HG02973 (cell line): ENCODE results near the gene GRAMD2A.

Source experiments
- ATAC-seq: cut with Tn5 transposase; IDR thresholded peaks from one replicate; pipeline ENCODE4 v1.9.1; 2021; ENCODE audit warnings: moderate library complexity; ENCODE audit not compliant: unreplicated experiment

The GRAMD2A gene

DNA sequence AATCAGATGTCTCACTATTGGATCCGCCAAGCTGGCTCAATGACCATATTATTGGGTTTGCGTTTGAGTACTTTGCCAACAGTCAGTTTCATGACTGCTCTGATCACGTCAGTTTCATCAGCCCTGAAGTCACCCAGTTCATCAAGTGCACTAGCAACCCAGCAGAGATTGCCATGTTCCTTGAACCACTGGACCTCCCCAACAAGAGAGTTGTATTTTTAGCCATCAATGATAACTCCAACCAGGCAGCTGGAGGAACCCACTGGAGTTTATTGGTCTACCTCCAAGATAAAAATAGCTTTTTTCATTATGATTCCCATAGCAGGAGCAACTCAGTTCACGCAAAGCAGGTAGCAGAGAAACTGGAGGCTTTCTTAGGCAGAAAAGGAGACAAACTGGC is 57.9 kb downstream of the GRAMD2A start:
- ATAC-seq = no peak

- ATAC-seq = no peak
Measured at GRCh38 chr15:72136170-72137051, 61.2 kb downstream of the GRAMD2A start.

- ATAC-seq = no peak
Measured at GRCh38 chr15:72135719-72136118, 61.9 kb downstream of the GRAMD2A start.

- ATAC-seq = no peak
Measured at GRCh38 chr15:72133211-72133610, 64.4 kb downstream of the GRAMD2A start.

DNA sequence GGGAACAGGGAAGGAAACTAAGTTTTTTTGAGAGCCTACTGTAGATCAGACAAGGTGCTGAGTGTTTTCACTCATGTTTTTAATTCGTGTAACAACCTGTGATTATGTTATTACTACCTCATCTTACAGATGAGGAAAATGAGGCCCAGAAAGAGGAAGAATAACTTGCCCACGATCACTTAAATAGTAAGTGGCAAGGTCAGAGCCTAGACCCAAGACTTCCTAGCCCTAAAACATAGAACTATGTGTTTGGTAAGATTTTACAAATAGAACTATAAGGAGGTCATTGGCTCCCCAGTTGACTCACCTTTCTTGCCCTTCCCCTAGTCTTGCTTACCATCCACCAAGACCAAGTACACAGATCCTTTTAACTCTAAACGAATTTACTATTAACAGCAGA is 65.7 kb downstream of the GRAMD2A start:
- ATAC-seq = no peak

DNA sequence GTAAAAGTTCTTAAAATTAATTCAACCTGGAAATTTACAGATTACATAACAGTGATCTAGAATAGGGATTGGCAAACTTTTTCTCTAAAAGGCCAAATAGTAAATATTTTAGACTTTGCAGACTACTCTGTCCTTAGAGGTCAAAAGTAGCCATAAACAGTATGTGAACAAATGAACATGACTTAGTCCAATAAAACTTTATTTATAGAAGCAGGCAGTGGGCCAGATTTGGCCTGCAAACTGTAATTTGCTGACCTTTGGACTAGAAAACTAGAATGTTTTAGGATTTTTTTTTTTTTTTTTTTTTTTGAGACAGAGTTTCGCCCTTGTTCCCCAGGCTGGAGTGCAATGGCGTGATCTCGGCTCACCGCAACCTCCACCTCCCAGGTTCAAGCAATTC is 67.3 kb downstream of the GRAMD2A start:
- ATAC-seq = no peak

DNA sequence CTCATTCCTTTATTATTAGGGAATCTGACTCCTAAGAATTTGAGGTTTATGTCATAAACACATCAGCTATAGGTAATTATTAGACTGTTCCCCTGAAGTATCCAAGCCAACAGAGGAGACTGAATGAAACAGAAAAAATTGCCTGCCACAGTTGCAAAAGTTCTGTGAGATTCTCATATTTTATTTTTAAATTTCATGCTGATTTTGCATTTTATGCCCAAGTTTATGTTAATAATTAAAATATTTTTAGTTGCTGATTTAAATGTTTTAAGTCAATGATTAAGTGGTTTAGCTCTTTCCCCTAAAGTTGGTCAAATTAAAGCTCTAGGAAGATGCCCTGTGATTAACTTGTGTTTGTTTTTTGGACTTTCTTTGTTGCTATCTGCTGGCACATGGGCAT is 69.2 kb downstream of the GRAMD2A start:
- ATAC-seq = no peak

DNA sequence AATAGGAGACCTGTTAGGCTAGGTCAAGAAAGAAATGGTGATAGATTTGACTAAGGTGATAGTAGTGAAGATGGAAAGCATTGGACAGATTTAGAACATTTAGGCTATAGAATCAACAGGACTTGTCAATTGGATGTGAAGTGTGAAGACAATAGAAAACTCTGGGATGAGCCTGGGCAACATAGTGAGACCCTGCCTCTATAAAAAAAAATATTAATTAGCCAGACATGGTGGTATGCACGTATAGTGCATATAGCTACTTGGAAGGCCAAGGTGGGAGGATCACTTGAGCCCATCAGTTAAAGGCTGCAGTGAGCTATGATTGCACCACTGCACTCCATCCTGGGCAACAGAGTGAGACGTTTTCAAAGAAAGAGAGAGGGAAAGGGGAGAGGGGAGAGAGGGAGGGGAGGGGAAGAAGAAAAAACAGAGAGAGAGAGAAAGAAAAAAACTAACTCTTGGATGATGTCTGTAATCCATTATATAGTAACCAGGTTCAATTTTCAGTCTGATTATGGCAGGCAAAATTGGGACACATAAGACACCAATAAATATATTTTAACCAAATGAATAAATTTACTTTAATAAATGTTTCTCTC is 69.8 kb downstream of the GRAMD2A start:
- no peak for ATAC-seq

DNA sequence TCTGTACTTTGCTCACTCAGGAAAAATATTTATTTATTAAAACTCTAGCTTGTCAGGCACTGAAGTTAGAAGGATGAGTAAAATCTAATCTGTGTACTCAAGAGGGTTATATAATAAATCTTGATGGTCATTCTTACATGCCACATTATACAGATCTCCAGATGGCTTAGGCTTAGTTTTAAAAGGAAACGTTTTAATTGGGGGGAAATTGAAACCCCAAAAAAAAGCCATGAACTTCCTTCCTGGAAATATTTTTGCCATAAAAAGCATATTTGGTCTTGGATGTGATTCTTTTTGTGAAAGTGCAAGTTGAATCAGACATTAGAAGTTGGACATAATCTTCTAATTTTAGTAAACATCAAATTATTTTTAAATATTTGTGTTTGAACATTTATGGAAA is 73.4 kb downstream of the GRAMD2A start:
- ATAC-seq = no peak

DNA sequence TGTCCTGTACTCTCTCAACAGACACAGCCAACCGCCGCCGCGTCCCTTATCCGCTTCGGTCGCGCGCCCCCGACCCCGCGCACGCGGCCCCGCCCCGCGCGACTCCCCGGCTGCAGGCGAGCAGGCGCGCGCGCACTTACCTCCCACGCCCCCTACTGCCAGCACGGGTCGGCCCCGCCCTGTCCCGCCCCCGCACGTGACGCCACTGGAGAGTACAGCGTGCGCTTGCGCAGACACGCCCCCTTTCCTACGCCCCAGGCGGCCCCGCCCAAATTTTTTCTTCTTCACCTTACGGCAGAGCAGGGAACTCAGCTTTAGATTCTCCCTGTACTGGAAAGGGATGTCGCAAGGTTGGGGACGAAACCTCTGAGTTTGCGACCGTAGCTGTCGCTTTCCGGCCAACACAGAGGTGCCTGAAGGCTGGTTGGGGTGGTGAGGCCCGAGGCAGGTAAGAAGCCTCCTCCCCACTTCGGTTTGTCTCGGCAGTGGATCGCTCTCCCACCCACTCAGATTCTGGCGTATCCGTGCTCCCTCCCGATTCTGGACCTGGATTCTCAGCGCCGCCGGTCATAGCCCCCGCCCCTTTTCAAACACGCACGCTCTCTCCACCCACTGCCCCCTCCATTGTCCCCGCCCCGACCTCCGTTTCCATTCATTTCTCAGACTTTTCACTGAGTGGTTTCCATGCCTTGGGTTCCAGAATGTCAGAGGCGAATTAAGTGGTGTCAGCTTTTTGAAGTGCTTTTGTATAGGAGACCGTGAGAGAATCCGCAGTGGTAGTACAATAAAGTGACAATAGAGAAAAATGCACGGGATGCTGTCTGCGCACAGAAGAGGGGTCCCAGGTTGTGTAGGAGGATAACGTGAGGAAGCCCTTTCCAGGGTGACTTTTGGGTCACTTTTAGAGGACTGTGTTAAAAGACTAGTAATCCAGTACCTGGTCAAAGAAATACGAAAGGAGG is 79.3 kb downstream of the GRAMD2A start, which contains the start of the genes MYO9A and SENP8:
MYO9A (minus strand) TSS at position 134 of the 962 bp plus-strand sequence. CDS start 71,587 bp downstream, outside the sequence.
SENP8 (plus strand) TSS at position 387 of the 962 bp plus-strand sequence. CDS start 21,221 bp downstream, outside the sequence.
- ATAC-seq = peak; percentile 50

DNA sequence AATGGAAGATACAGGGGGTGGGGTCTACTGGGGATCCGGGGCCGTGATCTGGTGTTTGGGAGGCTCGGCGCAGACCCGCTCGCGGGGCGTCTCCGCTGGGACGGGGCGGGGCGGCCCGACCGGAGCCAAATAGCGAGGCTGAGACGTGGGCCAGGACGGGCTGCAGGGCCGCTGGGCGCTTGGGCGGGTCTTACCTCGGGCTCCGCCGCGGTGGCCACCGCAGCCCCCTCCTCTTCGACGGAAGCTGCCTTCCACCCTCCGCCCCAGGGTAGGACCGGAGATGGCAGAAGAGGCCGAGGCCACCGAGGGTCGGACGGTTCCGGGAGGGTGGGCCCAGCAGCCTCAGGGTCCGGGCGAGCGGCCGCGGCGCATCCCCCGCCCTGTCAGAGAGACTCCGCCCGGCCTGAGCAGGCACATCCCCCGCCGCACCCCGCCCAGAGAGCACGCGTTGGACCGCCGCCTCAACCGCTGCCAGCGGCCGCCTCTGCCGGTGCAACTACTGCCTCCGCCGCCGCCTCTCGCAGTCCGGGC is 80.0 kb downstream of the GRAMD2A start:
- ATAC-seq = peak; percentile 58

DNA sequence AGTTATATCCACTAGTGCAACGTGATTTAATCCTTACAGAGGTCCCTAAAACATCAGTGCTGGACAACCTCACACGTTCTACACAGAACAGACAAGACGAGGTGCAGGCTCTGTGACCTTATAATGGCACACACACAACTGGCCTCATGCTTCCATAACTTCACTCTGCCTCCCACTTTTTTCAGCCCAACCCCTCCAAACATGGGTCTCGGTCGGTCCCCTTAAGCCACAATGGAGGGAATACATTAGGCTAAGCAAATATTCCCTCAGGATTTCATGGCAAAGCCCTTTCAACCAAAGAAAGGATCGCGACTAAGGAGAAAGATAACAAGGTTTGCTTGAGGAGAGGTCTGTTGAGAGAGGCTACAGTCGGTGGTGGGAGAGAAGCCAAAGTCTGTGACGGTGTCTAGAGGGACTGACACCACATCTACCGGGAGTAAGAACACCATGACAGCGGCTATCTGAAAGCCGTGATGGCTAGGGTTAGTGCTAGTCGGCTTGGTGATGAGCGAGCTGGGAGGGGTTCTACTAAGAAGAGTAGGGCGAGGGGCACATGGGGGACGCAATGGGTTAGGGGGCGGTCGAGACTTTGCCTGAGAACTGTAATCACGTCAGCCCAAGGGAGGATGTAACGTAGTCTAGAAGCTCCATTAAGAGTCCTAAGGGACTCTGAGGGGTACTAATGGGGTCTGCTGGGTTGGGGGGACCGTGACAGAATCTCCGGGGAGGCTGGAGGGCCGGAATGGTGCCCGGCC is 80.7 kb downstream of the GRAMD2A start:
- ATAC-seq = no peak

- no peak for ATAC-seq
Measured at GRCh38 chr15:72113347-72114031, 84.1 kb downstream of the GRAMD2A start.

- no peak for ATAC-seq
Measured at GRCh38 chr15:72112805-72113204, 84.8 kb downstream of the GRAMD2A start.

DNA sequence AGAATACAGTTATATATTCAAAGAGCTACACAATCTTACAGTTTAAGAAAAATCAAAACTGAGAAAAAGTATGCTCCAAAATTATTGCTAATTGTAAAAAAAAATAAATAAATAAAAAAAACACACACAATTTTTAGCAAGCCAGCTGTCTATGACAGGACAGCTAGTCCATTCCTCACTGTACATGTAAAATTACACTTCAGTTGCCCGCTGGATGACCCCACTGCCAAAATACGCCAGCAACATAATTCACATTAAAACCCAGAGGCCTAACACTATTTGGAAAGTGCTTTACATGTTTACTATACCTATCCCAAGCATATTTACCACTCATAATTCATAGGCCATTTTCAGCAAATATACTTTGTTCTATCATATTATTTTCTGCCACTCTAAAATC is 85.5 kb downstream of the GRAMD2A start:
- ATAC-seq = no peak

- ATAC-seq = no peak
Measured at GRCh38 chr15:72110355-72110754, 87.2 kb downstream of the GRAMD2A start.
